HUDEP-2 (cell line): ENCODE measurements around the gene COL26A1.
"Not testable (repeated sequence)": the region's sequence is repeated elsewhere in the genome, so short reads cannot be mapped to it uniquely, and the experiment has no call there.

Source experiments
- DNase-seq, 76 experiments: peaks; one replicate each; lab custom pipeline; 2025; ENCODE audit not compliant: unreplicated experiment in 76 of 76; lab: John Stamatoyannopoulos, UW

The COL26A1 gene

DNA sequence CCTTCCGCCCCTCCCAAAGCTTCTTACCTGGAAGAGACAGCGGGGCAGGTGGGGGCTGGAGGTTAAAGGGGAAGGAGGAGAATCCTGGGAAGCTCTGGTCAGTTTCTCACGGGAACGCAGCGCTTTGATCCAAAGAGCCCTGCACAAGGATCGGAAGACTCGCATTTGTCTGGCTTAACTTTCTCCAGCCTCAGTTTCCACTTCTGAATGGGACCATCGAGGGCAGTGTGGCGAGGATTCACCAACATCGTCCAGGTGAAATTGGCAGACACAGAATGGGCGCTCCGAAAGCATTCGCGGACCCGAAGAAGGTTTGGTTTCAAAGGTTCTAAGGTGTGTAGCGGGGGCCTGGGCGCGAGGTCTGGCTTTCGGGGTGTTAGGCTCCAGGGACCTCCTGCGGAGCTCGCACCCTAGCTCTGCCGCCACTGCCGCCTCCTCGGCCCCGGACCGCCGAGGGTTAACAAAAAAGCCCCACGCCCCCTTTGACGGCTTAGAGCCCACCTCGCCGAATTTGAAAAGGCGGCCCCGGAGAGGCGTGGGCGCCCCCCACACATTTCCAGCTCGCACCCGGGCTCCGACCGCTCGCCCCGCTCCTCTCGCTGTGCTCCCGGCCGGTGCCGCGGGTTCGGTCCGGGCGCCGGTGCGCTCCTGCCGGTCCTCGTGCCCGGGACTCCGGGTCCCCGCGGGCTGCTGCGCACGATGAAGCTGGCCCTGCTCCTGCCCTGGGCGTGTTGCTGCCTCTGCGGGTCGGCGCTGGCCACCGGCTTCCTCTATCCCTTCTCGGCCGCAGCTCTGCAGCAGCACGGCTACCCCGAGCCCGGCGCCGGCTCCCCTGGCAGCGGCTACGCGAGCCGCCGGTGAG, at the start of gene COL26A1:
COL26A1 (plus strand) TSS at position 542 of the 862 bp plus-strand sequence; CDS start at position 700, 158 bp downstream.
- no peak for DNase-seq

GRCh38 chr7:101315336-101315735, 47.3 kb upstream of the COL26A1 start:
- DNase-seq: peak in 53 of 76 experiments; percentile 3 to 55 (median 29)

GRCh38 chr7:101319401-101319800, 43.3 kb upstream of the COL26A1 start:
- no peak for DNase-seq

DNA sequence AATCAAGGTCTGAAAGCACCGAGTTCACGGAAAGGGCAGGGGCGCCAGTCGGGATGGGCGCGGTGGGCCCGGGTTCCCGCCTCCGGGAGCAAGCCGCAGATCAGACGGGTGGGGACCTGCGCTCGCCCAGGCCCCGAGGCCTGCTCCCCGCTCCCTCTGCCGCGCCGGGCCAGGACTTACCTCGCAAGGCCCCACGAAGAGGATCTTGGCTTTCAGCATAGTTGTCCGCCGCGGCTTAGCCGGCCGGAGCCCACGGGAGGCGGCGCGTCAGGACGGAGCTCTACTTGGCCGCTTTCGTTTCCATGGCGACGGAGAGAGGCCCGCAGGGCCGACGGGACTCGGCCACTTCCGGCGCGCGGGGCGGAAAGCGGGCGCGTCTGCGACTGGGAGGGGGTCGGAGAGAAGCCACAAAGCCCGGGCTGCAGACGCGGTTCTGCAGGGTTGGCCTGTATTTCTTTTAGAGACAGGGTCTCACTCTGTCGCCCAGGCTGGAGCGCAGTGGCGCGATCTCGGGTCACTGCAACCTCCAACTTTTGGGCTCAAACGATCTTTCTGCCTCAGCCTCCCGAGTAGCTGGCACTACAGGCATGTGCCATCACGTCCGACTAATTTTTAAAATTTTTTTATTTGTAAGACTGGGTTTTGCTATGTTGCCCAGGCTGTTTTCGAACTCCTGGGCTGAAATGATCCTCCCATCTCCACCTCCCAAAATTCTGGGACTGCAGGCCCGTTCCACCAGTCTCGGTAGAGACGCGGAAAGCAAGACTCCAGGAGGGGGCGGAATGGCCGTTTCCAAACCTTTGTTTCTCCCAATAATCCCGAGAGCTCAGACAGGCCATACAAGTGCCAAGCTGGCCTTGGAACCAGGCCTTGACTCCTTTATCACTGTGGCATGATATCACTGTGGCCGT, 40.9 kb upstream of the COL26A1 start, which contains the start of gene IFT22:
IFT22 (minus strand) TSS at position 322 of the 911 bp plus-strand sequence; CDS start at position 219, 103 bp downstream.
- peak in 73 of 76 experiments; percentile 44 to 91 (median 81) for DNase-seq

- DNase-seq: no peak
These were observed 34.5 kb upstream of the COL26A1 start for GRCh38 chr7:101328159-101328558.

DNA sequence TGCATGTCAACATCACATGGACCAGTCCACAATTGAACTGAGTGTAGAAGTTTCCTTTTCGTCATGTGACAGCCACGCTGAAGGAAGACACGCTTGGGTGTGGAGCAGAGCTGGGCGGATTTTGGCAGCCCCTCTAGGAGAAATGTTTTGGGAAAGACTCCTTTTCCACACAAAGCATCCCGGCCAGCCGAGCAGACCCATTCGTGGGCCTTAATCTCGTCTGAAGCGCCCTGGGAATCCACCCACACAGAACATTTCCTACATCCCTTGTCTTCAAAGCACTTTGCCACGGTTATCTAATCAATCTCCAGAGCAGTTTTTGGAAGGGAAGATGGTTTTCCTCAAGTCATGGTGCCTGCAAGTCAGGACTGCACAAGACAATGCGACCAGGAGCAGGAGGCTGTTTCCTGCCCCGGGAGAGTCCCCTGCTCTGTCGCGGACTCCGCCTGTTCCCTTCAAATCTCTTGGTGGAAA, 32.6 kb upstream of the COL26A1 start:
- no peak for DNase-seq

DNA sequence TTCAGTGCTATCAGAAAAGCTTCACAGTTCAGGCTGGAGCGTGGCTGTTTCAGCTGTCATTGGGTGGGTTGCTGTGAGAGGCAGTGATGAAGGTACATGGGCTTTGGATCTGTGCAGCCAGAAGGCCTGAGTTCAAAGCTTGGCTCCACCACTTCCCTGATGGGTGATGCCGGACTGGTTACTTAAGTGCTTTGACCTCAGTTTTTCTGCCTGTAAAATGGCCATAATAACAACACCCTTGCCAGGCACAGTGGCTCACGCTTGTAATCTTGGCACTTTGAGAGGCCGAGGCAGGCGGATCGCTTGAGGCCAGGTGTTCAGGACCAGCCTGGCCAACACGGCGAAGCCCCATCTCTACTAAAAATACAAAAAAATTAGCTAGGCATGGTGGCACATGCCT, 30.6 kb upstream of the COL26A1 start:
- DNase-seq: no peak

GRCh38 chr7:101333912-101334311, 28.8 kb upstream of the COL26A1 start:
- no peak for DNase-seq

- DNase-seq: no peak
These were observed 22.3 kb upstream of the COL26A1 start for GRCh38 chr7:101340379-101340778.

GRCh38 chr7:101342892-101343291, 19.8 kb upstream of the COL26A1 start:
- DNase-seq: no peak

GRCh38 chr7:101347477-101347876, 15.2 kb upstream of the COL26A1 start:
- DNase-seq: no peak

DNA sequence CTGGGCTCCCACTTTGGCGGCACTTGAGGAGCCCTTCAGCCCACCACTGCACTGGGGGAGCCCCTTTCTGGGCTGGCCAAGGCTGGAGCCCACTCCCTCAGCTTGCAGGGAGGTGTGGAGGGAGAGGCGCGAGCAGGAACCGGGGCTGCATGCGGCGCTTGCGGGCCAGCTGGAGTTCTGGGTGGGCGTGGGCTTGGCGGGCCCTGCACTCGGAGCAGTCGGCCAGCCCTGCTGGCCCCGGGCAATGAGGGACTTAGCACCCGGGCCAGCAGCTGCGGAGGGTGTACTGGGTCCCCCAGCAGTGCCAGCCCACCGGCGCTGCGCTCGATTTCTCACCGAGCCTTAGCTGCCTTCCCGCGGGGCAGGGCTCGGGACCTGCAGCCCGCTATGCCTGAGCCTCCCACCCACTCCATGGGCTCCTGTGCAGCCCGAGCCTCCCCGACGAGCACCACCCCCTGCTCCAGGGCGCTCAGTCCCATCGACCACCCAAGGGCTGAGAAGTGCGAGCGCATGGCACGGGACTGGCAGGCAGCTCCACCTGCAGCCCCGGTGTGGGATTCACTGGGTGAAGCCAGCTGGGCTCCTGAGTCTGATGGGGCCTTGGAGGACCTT, 14.1 kb upstream of the COL26A1 start:
- not testable (repeated sequence) for DNase-seq

- peak in 1 of 76 experiments; percentile 4 for DNase-seq
These were observed 13.4 kb upstream of the COL26A1 start for GRCh38 chr7:101349300-101349699.

- no peak for DNase-seq
These were observed 9.8 kb upstream of the COL26A1 start for GRCh38 chr7:101352920-101353308.

- no peak for DNase-seq
These were observed 5.2 kb upstream of the COL26A1 start for GRCh38 chr7:101357433-101357832.

DNA sequence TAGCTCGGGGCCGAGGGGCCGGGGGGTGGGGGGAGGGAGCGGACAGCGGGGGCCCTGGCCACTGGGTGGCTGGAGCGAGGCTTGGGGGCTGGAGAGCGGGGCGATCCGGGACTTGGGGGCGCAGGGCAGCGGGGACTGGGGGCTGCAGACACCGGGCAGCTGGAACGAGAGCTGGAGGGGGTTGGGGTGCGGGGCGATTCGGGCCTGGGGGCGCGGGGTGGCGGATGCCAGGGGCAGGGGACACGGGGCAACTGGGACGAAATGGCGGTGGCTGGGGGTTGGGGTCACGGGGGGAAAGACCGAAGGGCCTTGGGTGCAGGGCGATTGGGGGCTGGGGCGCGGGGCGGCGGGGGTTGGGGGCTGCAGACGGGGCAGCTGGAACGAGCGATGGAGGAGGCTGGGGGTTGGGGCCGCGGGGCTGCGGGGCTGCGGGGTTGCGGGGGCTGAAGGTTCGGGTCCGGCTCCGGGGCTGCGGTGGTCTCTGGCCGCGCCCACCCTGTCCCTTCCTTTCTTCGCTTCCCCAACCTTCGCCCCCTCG, 590 bp downstream of the COL26A1 start:
- no peak for DNase-seq

DNA sequence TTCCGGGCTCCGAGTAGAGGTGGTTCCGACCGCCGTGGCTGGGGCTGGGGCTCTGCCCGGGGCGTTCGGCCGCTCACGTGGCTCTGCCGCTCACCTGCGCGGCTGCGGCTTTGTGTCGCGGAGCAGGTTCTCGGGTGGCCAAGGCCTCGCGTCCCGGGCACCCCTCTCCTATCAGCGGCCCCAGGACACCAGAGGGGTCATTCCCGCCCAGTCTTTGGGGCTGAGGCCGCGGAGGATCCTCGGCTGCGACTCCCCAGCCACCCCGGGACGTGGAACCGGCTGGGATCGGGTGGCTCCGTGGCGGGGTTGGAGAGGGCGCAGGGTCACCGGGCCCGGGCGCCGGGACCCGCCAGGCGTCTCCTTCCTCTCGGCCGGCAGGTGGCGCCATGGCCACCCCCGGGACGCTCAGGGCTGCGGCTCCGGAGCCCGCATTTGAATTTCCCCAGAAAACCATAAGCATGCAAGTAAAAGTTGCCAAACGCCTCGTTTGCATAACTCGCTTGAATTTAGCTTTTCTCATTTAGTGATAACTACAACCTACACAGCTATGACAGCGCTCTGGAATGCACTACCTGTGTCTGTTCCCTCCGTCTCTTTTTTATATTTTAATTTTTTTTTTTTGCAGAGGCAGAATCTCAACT, 1.2 kb downstream of the COL26A1 start:
- peak in 40 of 76 experiments; percentile 1 to 54 (median 12) for DNase-seq

DNA sequence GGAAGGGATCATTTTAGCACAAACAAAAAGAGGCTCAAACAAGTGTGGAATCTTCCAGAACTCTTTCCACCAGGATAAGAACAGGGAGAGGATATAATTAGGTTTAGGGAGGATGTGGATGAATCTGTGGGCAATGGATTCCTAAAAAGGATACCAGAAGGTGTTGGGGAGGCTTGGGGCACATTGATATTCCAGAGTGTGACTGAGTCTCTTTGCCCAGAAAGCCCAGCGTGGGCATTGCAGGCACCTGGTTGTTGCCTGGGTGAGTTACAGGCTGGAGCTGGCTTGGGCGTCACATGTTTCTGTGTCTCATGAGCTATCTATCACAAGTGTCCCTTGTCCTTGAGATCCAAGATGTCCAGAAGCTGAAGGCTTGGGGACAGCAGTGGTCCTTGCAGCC, 3.3 kb downstream of the COL26A1 start:
- no peak for DNase-seq

- DNase-seq: no peak
These were observed 5.0 kb downstream of the COL26A1 start for GRCh38 chr7:101367676-101368075.
